Measurements from ENCODE around the gene EHMT1.
A peak's percentile ranks its signal among the peaks of the same experiment; 100 is the strongest.

The EHMT1 gene

DNA sequence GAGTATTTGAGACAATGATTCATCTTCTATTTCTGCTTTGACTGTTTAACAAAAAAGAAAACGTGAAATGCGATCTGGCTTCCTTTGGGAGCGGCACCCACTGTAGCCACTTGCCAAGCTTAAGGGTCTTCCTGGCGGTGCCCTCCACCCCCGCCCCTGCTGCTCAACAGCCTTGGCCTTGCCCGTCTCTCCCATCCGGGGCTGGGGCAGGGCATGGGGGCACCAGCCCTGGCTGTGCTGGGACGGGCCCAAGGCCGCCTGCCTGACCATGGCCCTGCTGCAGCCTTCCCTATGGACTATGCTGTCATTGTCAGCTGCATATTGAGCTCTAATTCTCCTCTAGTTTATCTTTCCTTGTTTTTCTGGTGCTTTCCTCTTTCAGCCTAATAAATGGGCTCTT lies 143.0 kb downstream of the EHMT1 start:
- no peak overlapping the region for H2AK5ac ChIP-seq (ENCODE audit: low read length, severe bottlenecking)
- peaks cover 67 to 73% of the 10 kb centered on the region in 2 experiments for H3K36me3 ChIP-seq (ENCODE audit: control insufficient read depth in 1 of 2, insufficient read depth in 2 of 2, low read depth in 1 of 2, low read length in 2 of 2)
- H3K4me3 ChIP-seq (ENCODE audit: insufficient read depth in 1 of 2, low read depth in 1 of 2, low read length in 2 of 2): no peak overlapping the region
- no peak overlapping the region for H2BK15ac ChIP-seq (ENCODE audit: low read depth, poor library complexity, severe bottlenecking)
- no peak overlapping the region for H2AFZ ChIP-seq (ENCODE audit: low read depth, low read length)
- H3K9me3 ChIP-seq (ENCODE audit: control insufficient read depth, low read length): no peaks in the 10 kb centered on the region
- H2BK12ac ChIP-seq (ENCODE audit: low read length in 2 of 2): no peak overlapping the region
- no peak overlapping the region for H3K4ac ChIP-seq (ENCODE audit: low read depth in 1 of 2, low read length in 2 of 2)
- no peaks in the 10 kb centered on the region for H3K27me3 ChIP-seq (ENCODE audit: control insufficient read depth in 1 of 2, insufficient read depth in 1 of 2, low read length in 2 of 2)
- no peak overlapping the region for H4K8ac ChIP-seq (ENCODE audit: low read length)
- no peak overlapping the region for H3K18ac ChIP-seq (ENCODE audit: low read depth in 1 of 2, low read length in 2 of 2)
- H3K79me1 ChIP-seq (replicated peaks; ENCODE audit: low read length, poor library complexity, severe bottlenecking): peaks cover 39% of the 10 kb centered on the region
- H2BK5ac ChIP-seq (ENCODE audit: low read depth, low read length, poor library complexity, severe bottlenecking): no peak overlapping the region
- no peak for DNase-seq
- no peak overlapping the region for H3K9ac ChIP-seq (ENCODE audit: low read length)
- no peak overlapping the region for H3K27ac ChIP-seq (ENCODE audit: low read length, poor library complexity, severe bottlenecking)
- H3K4me2 ChIP-seq (ENCODE audit: low read length, poor library complexity, severe bottlenecking): no peak overlapping the region
- H3K23ac ChIP-seq (ENCODE audit: low read length in 2 of 2): no peak overlapping the region
- H3K14ac ChIP-seq (ENCODE audit: low read length in 2 of 2): no peak overlapping the region
- WGBS: 97% methylated on average over 9 of the region's 9 CpGs
- no peak overlapping the region for H4K91ac ChIP-seq (ENCODE audit: low read length)
- H2BK120ac ChIP-seq (ENCODE audit: low read depth, low read length): no peak overlapping the region
- peaks cover 14% of the 10 kb centered on the region for H3K4me1 ChIP-seq (ENCODE audit: control insufficient read depth, insufficient read depth, low read depth, low read length)

GRCh38 chr9:137762414-137763061 lies 143.7 kb downstream of the EHMT1 start:
- WGBS: 94% methylated on average over 21 of the region's 21 CpGs
- Histone ChIP-seq H2BK15ac (ENCODE audit: low read depth, poor library complexity, severe bottlenecking) (no peak overlapping the region), H2AK5ac (ENCODE audit: low read length, severe bottlenecking) (no peak overlapping the region)

GRCh38 chr9:137763271-137763955 lies 144.6 kb downstream of the EHMT1 start:
- Histone ChIP-seq H2BK15ac (ENCODE audit: low read depth, poor library complexity, severe bottlenecking) (no peak overlapping the region), H3K4ac (ENCODE audit: low read depth in 1 of 2, low read length in 2 of 2) (no peak overlapping the region), H4K8ac (ENCODE audit: low read length) (no peak overlapping the region), H3K36me3 (ENCODE audit: control insufficient read depth in 1 of 2, insufficient read depth in 2 of 2, low read depth in 1 of 2, low read length in 2 of 2) (peaks cover 66 to 77% of the 10 kb centered on the region in 2 experiments), H2BK120ac (ENCODE audit: low read depth, low read length) (no peak overlapping the region), H3K9me3 (ENCODE audit: control insufficient read depth, low read length) (no peaks in the 10 kb centered on the region), H3K23ac (ENCODE audit: low read length in 2 of 2) (no peak overlapping the region), H3K27ac (ENCODE audit: low read length, poor library complexity, severe bottlenecking) (no peak overlapping the region), H3K4me2 (ENCODE audit: low read length, poor library complexity, severe bottlenecking) (no peak overlapping the region), H3K27me3 (ENCODE audit: control insufficient read depth in 1 of 2, insufficient read depth in 1 of 2, low read length in 2 of 2) (no peaks in the 10 kb centered on the region), H2BK5ac (ENCODE audit: low read depth, low read length, poor library complexity, severe bottlenecking) (no peak overlapping the region), H2BK12ac (ENCODE audit: low read length in 2 of 2) (no peak overlapping the region), H3K18ac (ENCODE audit: low read depth in 1 of 2, low read length in 2 of 2) (no peak overlapping the region), H2AFZ (ENCODE audit: low read depth, low read length) (no peak overlapping the region), H2AK5ac (ENCODE audit: low read length, severe bottlenecking) (no peak overlapping the region), H3K14ac (ENCODE audit: low read length in 2 of 2) (no peak overlapping the region), H4K91ac (ENCODE audit: low read length) (no peak overlapping the region), H3K9ac (ENCODE audit: low read length) (peak overlapping the region; percentile 9), H3K4me1 (ENCODE audit: control insufficient read depth, insufficient read depth, low read depth, low read length) (peaks cover 5% of the 10 kb centered on the region), H3K4me3 (ENCODE audit: insufficient read depth in 1 of 2, low read depth in 1 of 2, low read length in 2 of 2) (no peak overlapping the region), H3K79me1 (replicated peaks; ENCODE audit: low read length, poor library complexity, severe bottlenecking) (peaks cover 39% of the 10 kb centered on the region)
- 93% methylated on average over 29 of the region's 29 CpGs for WGBS
- DNase-seq: no peak

More at GRCh38 chr9:137762414-137763061, 143.7 kb downstream of the EHMT1 start:
- Histone ChIP-seq H3K27me3 (ENCODE audit: control insufficient read depth in 1 of 2, insufficient read depth in 1 of 2, low read length in 2 of 2) (no peaks in the 10 kb centered on the region), H3K27ac (ENCODE audit: low read length, poor library complexity, severe bottlenecking) (no peak overlapping the region), H3K4ac (ENCODE audit: low read depth in 1 of 2, low read length in 2 of 2) (no peak overlapping the region), H3K14ac (ENCODE audit: low read length in 2 of 2) (no peak overlapping the region), H3K9me3 (ENCODE audit: control insufficient read depth, low read length) (no peaks in the 10 kb centered on the region), H3K36me3 (ENCODE audit: control insufficient read depth in 1 of 2, insufficient read depth in 2 of 2, low read depth in 1 of 2, low read length in 2 of 2) (peaks cover 70 to 80% of the 10 kb centered on the region in 2 experiments), H3K23ac (ENCODE audit: low read length in 2 of 2) (no peak overlapping the region), H3K18ac (ENCODE audit: low read depth in 1 of 2, low read length in 2 of 2) (no peak overlapping the region), H3K9ac (ENCODE audit: low read length) (peak overlapping the region; percentile 9), H3K4me3 (ENCODE audit: insufficient read depth in 1 of 2, low read depth in 1 of 2, low read length in 2 of 2) (no peak overlapping the region), H2AFZ (ENCODE audit: low read depth, low read length) (no peak overlapping the region), H3K4me1 (ENCODE audit: control insufficient read depth, insufficient read depth, low read depth, low read length) (peaks cover 11% of the 10 kb centered on the region), H4K91ac (ENCODE audit: low read length) (no peak overlapping the region), H2BK12ac (ENCODE audit: low read length in 2 of 2) (no peak overlapping the region), H3K79me1 (replicated peaks; ENCODE audit: low read length, poor library complexity, severe bottlenecking) (peaks cover 43% of the 10 kb centered on the region), H2BK5ac (ENCODE audit: low read depth, low read length, poor library complexity, severe bottlenecking) (no peak overlapping the region), H3K4me2 (ENCODE audit: low read length, poor library complexity, severe bottlenecking) (no peak overlapping the region), H2BK120ac (ENCODE audit: low read depth, low read length) (no peak overlapping the region), H4K8ac (ENCODE audit: low read length) (no peak overlapping the region)
- DNase-seq: no peak

- Histone ChIP-seq H2BK5ac (ENCODE audit: low read depth, low read length, poor library complexity, severe bottlenecking) (no peak overlapping the region), H3K79me1 (replicated peaks; ENCODE audit: low read length, poor library complexity, severe bottlenecking) (peaks cover 37% of the 10 kb centered on the region)
These were observed 145.4 kb downstream of the EHMT1 start for GRCh38 chr9:137764171-137764671.

More at GRCh38 chr9:137764171-137764671, 145.4 kb downstream of the EHMT1 start:
- H3K36me3 ChIP-seq (ENCODE audit: control insufficient read depth in 1 of 2, insufficient read depth in 2 of 2, low read depth in 1 of 2, low read length in 2 of 2): peaks cover 63 to 71% of the 10 kb centered on the region in 2 experiments
- no peak overlapping the region for H2BK12ac ChIP-seq (ENCODE audit: low read length in 2 of 2)
- H3K23ac ChIP-seq (ENCODE audit: low read length in 2 of 2): no peak overlapping the region
- no peak overlapping the region for H2BK15ac ChIP-seq (ENCODE audit: low read depth, poor library complexity, severe bottlenecking)
- H2AK5ac ChIP-seq (ENCODE audit: low read length, severe bottlenecking): no peak overlapping the region
- no peak overlapping the region for H3K14ac ChIP-seq (ENCODE audit: low read length in 2 of 2)
- 97% methylated on average over 17 of the region's 17 CpGs for WGBS
- H3K18ac ChIP-seq (ENCODE audit: low read depth in 1 of 2, low read length in 2 of 2): no peak overlapping the region
- H3K9me3 ChIP-seq (ENCODE audit: control insufficient read depth, low read length): no peaks in the 10 kb centered on the region
- no peak overlapping the region for H3K4ac ChIP-seq (ENCODE audit: low read depth in 1 of 2, low read length in 2 of 2)
- H4K91ac ChIP-seq (ENCODE audit: low read length): no peak overlapping the region
- no peak for DNase-seq
- H3K27me3 ChIP-seq (ENCODE audit: control insufficient read depth in 1 of 2, insufficient read depth in 1 of 2, low read length in 2 of 2): no peaks in the 10 kb centered on the region
- H4K8ac ChIP-seq (ENCODE audit: low read length): no peak overlapping the region
- no peak overlapping the region for H2AFZ ChIP-seq (ENCODE audit: low read depth, low read length)
- no peak overlapping the region for H2BK120ac ChIP-seq (ENCODE audit: low read depth, low read length)
- H3K4me3 ChIP-seq (ENCODE audit: insufficient read depth in 1 of 2, low read depth in 1 of 2, low read length in 2 of 2): no peak overlapping the region
- H3K9ac ChIP-seq (ENCODE audit: low read length): no peak overlapping the region
- no peak overlapping the region for H3K27ac ChIP-seq (ENCODE audit: low read length, poor library complexity, severe bottlenecking)
- H3K4me2 ChIP-seq (ENCODE audit: low read length, poor library complexity, severe bottlenecking): no peak overlapping the region
- H3K4me1 ChIP-seq (ENCODE audit: control insufficient read depth, insufficient read depth, low read depth, low read length): peaks cover 5% of the 10 kb centered on the region
